Measurements from ENCODE around the gene PCDHA5.

GRCh38 chr5:140795259-140795641, 26.2 kb upstream of the PCDHA5 start:
- no peak for TF ChIP-seq MAX (IDR thresholded peaks at IDR 0.05)
- no peak for TF ChIP-seq REST (IDR thresholded peaks at IDR 0.05; ENCODE audit: low read depth)
